ENCODE measurements around the gene NXPH2. TPM values are rescaled to one million over a fixed set of nuclear protein-coding genes. Genes with fewer than 3 reads are reported as not detected.

Gene NXPH2
- polyA plus RNA-seq, 1 experiment: not detected

- CTCF ChIA-PET: no interaction called here
- POLR2A ChIA-PET: no interaction called here
Measured at GRCh38 chr2:138621139-138621538, 159.1 kb downstream of the NXPH2 start.

GRCh38 chr2:138620431-138620830, 159.8 kb downstream of the NXPH2 start:
- DNase-seq (ENCODE audit: low read depth): no peak
- Histone ChIP-seq H3K4me3 (ENCODE audit: low read depth, low read length) (no peak overlapping the region), H3K27me3 (ENCODE audit: control insufficient read depth, insufficient read depth, low read length) (no peaks in the 10 kb centered on the region), H3K36me3 (ENCODE audit: control insufficient read depth, insufficient read depth, low read length) (no peaks in the 10 kb centered on the region)
- ChIA-PET CTCF (no interaction called here), POLR2A (no interaction called here)
- TF ChIP-seq CTCF (IDR thresholded peaks at IDR 0.05; ENCODE audit: insufficient read depth, low read depth, low read length): no peak

More at GRCh38 chr2:138621139-138621538, 159.1 kb downstream of the NXPH2 start:
- no peaks in the 10 kb centered on the region for H3K36me3 ChIP-seq (ENCODE audit: control insufficient read depth, insufficient read depth, low read length)
- no peak overlapping the region for H3K4me3 ChIP-seq (ENCODE audit: low read depth, low read length)
- no peak for DNase-seq (ENCODE audit: low read depth)
- TF ChIP-seq CTCF (IDR thresholded peaks at IDR 0.05; ENCODE audit: insufficient read depth, low read depth, low read length): no peak
- H3K27me3 ChIP-seq (ENCODE audit: control insufficient read depth, insufficient read depth, low read length): no peaks in the 10 kb centered on the region

All from BJ (cell line).